NT2/D1 (cell line): ENCODE data around the gene DMWD.

Experiments
- SUZ12 ChIP-seq: IDR thresholded peaks from 2 replicates; pipeline ENCODE4 v1.6.1; 2011; ENCODE audit not compliant: insufficient read length, insufficient read depth; ENCODE audit errors: extremely low read depth
- YY1 ChIP-seq: IDR thresholded peaks from 2 replicates; pipeline ENCODE4 v1.6.1; 2011; ENCODE audit not compliant: insufficient read length, insufficient read depth
- ZNF274 ChIP-seq: IDR thresholded peaks from 2 replicates; pipeline ENCODE4 v1.6.1; 2011; ENCODE audit warnings: mild to moderate bottlenecking, low read depth, low read length

DNA sequence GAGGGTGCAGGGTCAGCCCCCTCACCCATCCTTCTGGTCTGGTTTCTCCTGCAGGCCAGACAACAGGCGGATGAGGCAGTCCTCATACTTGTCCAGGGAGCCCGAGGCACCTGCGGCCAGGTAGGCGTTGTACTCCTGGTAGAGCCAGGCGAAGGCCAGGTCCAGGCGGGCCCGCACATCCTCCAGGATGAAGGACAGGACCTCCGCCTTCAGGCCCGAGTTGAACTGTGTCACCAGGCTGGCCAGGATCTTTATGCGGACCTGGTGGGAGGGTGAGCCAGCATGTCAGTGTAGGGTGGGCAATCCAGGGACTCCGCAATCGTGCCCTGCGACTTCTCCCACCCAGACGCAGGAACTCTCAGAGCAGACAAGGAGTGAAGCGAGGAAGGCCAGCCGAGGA, 36.3 kb upstream of the DMWD start:
- no peak for TF ChIP-seq YY1
- no peak for TF ChIP-seq ZNF274
- TF ChIP-seq SUZ12: no peak
